ENCODE data around the gene ZNF687. TPM values are rescaled to one million over a fixed set of nuclear protein-coding genes. Genes with fewer than 3 reads are reported as not detected.

ZNF687 gene
- total RNA-seq, 1 experiment from 2014 or later = 56.8 TPM

- no peak for TF ChIP-seq ELF4 (CRISPR knock-in tag; IDR thresholded peaks at IDR 0.05; ENCODE audit: low read depth)
These were observed 2.0 kb downstream of the ZNF687 start (continued) for GRCh38 chr1:151284013-151284577.

GRCh38 chr1:151286619-151287340 lies 4.7 kb downstream of the ZNF687 start:
- Mint-ChIP-seq H3K27me3 (ENCODE audit: low read depth) (no peaks in the 10 kb centered on the region), H3K4me3 (no peak overlapping the region), H3K9me3 (no peaks in the 10 kb centered on the region), H3K27ac (no peak overlapping the region), H3K36me3 (peaks cover 48% of the 10 kb centered on the region), H3K4me1 (peaks cover 17% of the 10 kb centered on the region)
- POLR2A ChIA-PET = no interaction called here
- TF ChIP-seq ZNF396 (CRISPR knock-in tag; IDR thresholded peaks at IDR 0.05; ENCODE audit: borderline replicate concordance) = no peak
- TF ChIP-seq MXD4 (CRISPR knock-in tag; IDR thresholded peaks at IDR 0.05; ENCODE audit: borderline replicate concordance) = no peak
- no peak for TF ChIP-seq ATF2 (CRISPR knock-in tag; IDR thresholded peaks at IDR 0.05; ENCODE audit: borderline replicate concordance, low read depth)
- TF ChIP-seq NR1H2 (CRISPR knock-in tag; IDR thresholded peaks at IDR 0.05) = no peak
- no peak for TF ChIP-seq HMGXB4 (CRISPR knock-in tag; IDR thresholded peaks at IDR 0.05)
- no peak for TF ChIP-seq OVOL2 (CRISPR knock-in tag; IDR thresholded peaks at IDR 0.05; ENCODE audit: borderline replicate concordance)
- TF ChIP-seq SP1 (CRISPR knock-in tag; conservative IDR thresholded peaks at IDR 0.05) = no peak
- TF ChIP-seq MYBL2 (CRISPR knock-in tag; IDR thresholded peaks at IDR 0.05) = no peak
- no peak for ATAC-seq
- no peak for DNase-seq (ENCODE audit: low spot score)
- CTCF ChIA-PET = interaction anchor here (1.1 kb wide), 1 partner anchor 14 kb away, joined by 4 read pairs; no protein-coding TSS in a partner anchor

GRCh38 chr1:151287341-151287699 lies 5.2 kb downstream of the ZNF687 start:
- ChIA-PET CTCF (interaction anchor here (1.1 kb wide), 1 partner anchor 14 kb away, joined by 4 read pairs; no protein-coding TSS in a partner anchor), POLR2A (no interaction called here)
- TF ChIP-seq PRRX2 (CRISPR knock-in tag; IDR thresholded peaks at IDR 0.05) (no peak), ZNF671 (CRISPR knock-in tag; IDR thresholded peaks at IDR 0.05) (no peak), ZNF423 (CRISPR knock-in tag; IDR thresholded peaks at IDR 0.05) (no peak), JAZF1 (CRISPR knock-in tag; IDR thresholded peaks at IDR 0.05) (no peak), SMAD4 (CRISPR knock-in tag; IDR thresholded peaks at IDR 0.05) (no peak), SMAD3 (CRISPR knock-in tag; IDR thresholded peaks at IDR 0.05; ENCODE audit: borderline replicate concordance) (no peak), OVOL2 (CRISPR knock-in tag; IDR thresholded peaks at IDR 0.05; ENCODE audit: borderline replicate concordance) (no peak), EMX1 (CRISPR knock-in tag; IDR thresholded peaks at IDR 0.05) (no peak)
- Mint-ChIP-seq H3K4me3 (no peak overlapping the region), H3K27me3 (ENCODE audit: low read depth) (no peaks in the 10 kb centered on the region), H3K9me3 (no peaks in the 10 kb centered on the region), H3K27ac (no peak overlapping the region), H3K4me1 (peaks cover 17% of the 10 kb centered on the region), H3K36me3 (peaks cover 48% of the 10 kb centered on the region)
- ATAC-seq (no peak), DNase-seq (ENCODE audit: low spot score) (no peak)

GRCh38 chr1:151287767-151288500 lies 5.8 kb downstream of the ZNF687 start:
- CTCF ChIA-PET = interaction anchor here (1.1 kb wide), 1 partner anchor 13 kb away, joined by 4 read pairs; no protein-coding TSS in a partner anchor
- POLR2A ChIA-PET = interaction anchor here (0.5 kb wide), 1 partner anchor 107 kb away, joined by 3 read pairs; no protein-coding TSS in a partner anchor
- H3K36me3 Mint-ChIP-seq = peaks cover 53% of the 10 kb centered on the region
- no peaks in the 10 kb centered on the region for H3K9me3 Mint-ChIP-seq
- H3K4me3 Mint-ChIP-seq = no peak overlapping the region
- no peak for ATAC-seq
- peaks cover 21% of the 10 kb centered on the region for H3K4me1 Mint-ChIP-seq
- DNase-seq (ENCODE audit: low spot score) = no peak
- no peak overlapping the region for H3K27ac Mint-ChIP-seq
- no peaks in the 10 kb centered on the region for H3K27me3 Mint-ChIP-seq (ENCODE audit: low read depth)
- no peak for TF ChIP-seq RORB (CRISPR knock-in tag; IDR thresholded peaks at IDR 0.05)
- TF ChIP-seq PREB (CRISPR knock-in tag; IDR thresholded peaks at IDR 0.05; ENCODE audit: borderline replicate concordance) = no peak
- no peak for TF ChIP-seq TEAD4 (CRISPR knock-in tag; IDR thresholded peaks at IDR 0.05)
- TF ChIP-seq TEAD1 (CRISPR knock-in tag; IDR thresholded peaks at IDR 0.05) = no peak
- TF ChIP-seq ZNF425 (CRISPR knock-in tag; conservative IDR thresholded peaks at IDR 0.05) = no peak
- TF ChIP-seq ZMAT4 (CRISPR knock-in tag; IDR thresholded peaks at IDR 0.05) = no peak
- TF ChIP-seq JAZF1 (CRISPR knock-in tag; IDR thresholded peaks at IDR 0.05) = no peak
